Gastrocnemius medialis (tissue), 4 donors: ENCODE data around the gene CYYR1. TPM values are rescaled to one million over a fixed set of nuclear protein-coding genes. Genes with fewer than 3 reads are reported as not detected.

Experiments used
- ATAC-seq, 2 donors: fragments of 150-250 bp; one replicate each; pipeline ENCODE4 v1.9.1; 2016
- DNase-seq, 2 donors: peaks; one replicate each; pipeline ENCODE4 v3.0.0-alpha.2; 2019
- H3K27ac ChIP-seq, 4 donors: fragments of 200-600 bp; sonication (generic); 1 replicate in 1 of 4; 2 replicates in 3 of 4; pipeline ENCODE4 v1.5.1; 2016 to 2018; ENCODE audit warnings: mild to moderate bottlenecking in 2 of 4, moderate library complexity in 1 of 4
- H3K27me3 ChIP-seq, 3 donors: fragments of 200-600 bp; sonication (generic) in 2 of 3; 1 replicate in 1 of 3; 2 replicates in 2 of 3; pipeline versions ENCODE4 v1.5.1 to v1.6.0; 2016 to 2019; ENCODE audit warnings: mild to moderate bottlenecking in 1 of 3, moderate library complexity in 1 of 3
- H3K36me3 ChIP-seq, 2 donors: fragments of 200-600 bp; sonication (generic) in 1 of 2; one replicate each; pipeline ENCODE4 v1.5.1; 2017 to 2018
- H3K4me1 ChIP-seq, 2 donors: fragments of 200-600 bp; sonication (generic) in 1 of 2; one replicate each; pipeline ENCODE4 v1.5.1; 2016 to 2017; ENCODE audit warnings: mild to moderate bottlenecking in 2 of 2
- H3K4me3 ChIP-seq, 4 donors: fragments of 200-600 bp; sonication (generic) in 3 of 4; 1 replicate in 1 of 4; 2 replicates in 3 of 4; pipeline ENCODE4 v1.5.1; 2016 to 2019; ENCODE audit warnings: mild to moderate bottlenecking in 2 of 4
- H3K9me3 ChIP-seq, 3 donors: fragments of 200-600 bp; sonication (generic) in 2 of 3; 1 replicate in 1 of 3; 2 replicates in 2 of 3; pipeline ENCODE4 v1.5.1; 2016 to 2019
- CTCF ChIP-seq, 5 experiments: fragments of 450-650 bp in 3 of 5; fragments of 200-600 bp in 2 of 5; sonication (generic) in 2 of 5; IDR thresholded peaks in 4 of 5; conservative IDR thresholded peaks in 1 of 5; 1 replicate in 4 of 5; 2 replicates in 1 of 5; pipeline ENCODE4 v1.5.1; 2016 to 2019; ENCODE audit warnings: antibody characterized with exemption in 5 of 5, mild to moderate bottlenecking in 3 of 5, moderate library complexity in 3 of 5
- POLR2A ChIP-seq, 2 donors: fragments of 450-650 bp; IDR thresholded peaks; one replicate each; pipeline ENCODE4 v1.6.1; 2017; ENCODE audit warnings: antibody characterized with exemption in 2 of 2, mild to moderate bottlenecking in 2 of 2, moderate library complexity in 2 of 2
- in situ Hi-C, 4 donors: fragments of 200-750 bp; cut with MboI; loops; one replicate each; pipeline versions ENCODE4 v1.15.0 to v1.8.0; 2017; ENCODE audit warnings: low sequenced_read_pairs in 4 of 4
- intact Hi-C: fragments of 100-400 bp; cut with DNase I; formaldehyde crosslinking; loops from one replicate; pipeline ENCODE4 v1.15.1; 2023; ENCODE audit warnings: low total_unique reads
- total RNA-seq, 4 donors: library from RNA; depleted of rRNA; stranded (reverse); fragments of >200 nt; gene quantifications; one replicate each; pipeline versions ENCODE4 v1.1.0 to v1.2.3, GENCODE V29; 2016

CYYR1 gene
- total RNA-seq: 10 to 100 TPM; 11.7 to 15.5 (median 13.8) TPM

GRCh38 chr21:26572702-26573381 lies at the start of gene CYYR1:
CYYR1 (minus strand) TSS chr21:26573286; CDS start chr21:26572940, 346 bp downstream.
- in situ Hi-C loops (no loop called here), intact Hi-C loops (no loop called here)
- peaks cover 0 to 7% (median 0%) of the 10 kb centered on the region in 3 donors for H3K27me3 ChIP-seq
- no peaks in the 10 kb centered on the region for H3K36me3 ChIP-seq
- DNase-seq: no peak
- TF ChIP-seq POLR2A (IDR thresholded peaks at IDR 0.05): no peak
- TF ChIP-seq CTCF (IDR thresholded peaks at IDR 0.05 in 4 of 5, conservative IDR thresholded peaks at IDR 0.05 in 1 of 5): no peak
- no peak for ATAC-seq
- peak within 1 kb of the TSS; percentile 41 to 56 (median 54) for H3K4me3 ChIP-seq
- H3K9me3 ChIP-seq: peaks cover 0 to 13% (median 0%) of the 10 kb centered on the region in 3 donors
- H3K4me1 ChIP-seq: no peaks in the 10 kb centered on the region
- peak within 1 kb of the TSS; percentile 62 to 70 (median 64) for H3K27ac ChIP-seq

GRCh38 chr21:26617176-26617575 lies 44.1 kb upstream of the CYYR1 start:
- H3K9me3 ChIP-seq: no peaks in the 10 kb centered on the region
- H3K27me3 ChIP-seq: no peaks in the 10 kb centered on the region
- ATAC-seq (no peak), DNase-seq (no peak)
- no peaks in the 10 kb centered on the region for H3K36me3 ChIP-seq
- no peak overlapping the region for H3K27ac ChIP-seq
- no peaks in the 10 kb centered on the region for H3K4me1 ChIP-seq
- intact Hi-C loops: no loop called here
- no peak overlapping the region for H3K4me3 ChIP-seq
- in situ Hi-C loops: no loop called here
- TF ChIP-seq CTCF (IDR thresholded peaks at IDR 0.05 in 4 of 5, conservative IDR thresholded peaks at IDR 0.05 in 1 of 5) (no peak), POLR2A (IDR thresholded peaks at IDR 0.05) (no peak)

- Histone ChIP-seq H3K4me3 (no peak overlapping the region), H3K27me3 (no peaks in the 10 kb centered on the region), H3K9me3 (no peaks in the 10 kb centered on the region), H3K4me1 (no peaks in the 10 kb centered on the region), H3K36me3 (no peaks in the 10 kb centered on the region), H3K27ac (no peak overlapping the region)
- in situ Hi-C loops: no loop called here
- TF ChIP-seq POLR2A (IDR thresholded peaks at IDR 0.05) (no peak), CTCF (IDR thresholded peaks at IDR 0.05 in 4 of 5, conservative IDR thresholded peaks at IDR 0.05 in 1 of 5) (no peak)
- intact Hi-C loops: no loop called here
- ATAC-seq (no peak), DNase-seq (no peak)
Measured at GRCh38 chr21:26614251-26614650, 41.2 kb upstream of the CYYR1 start.

GRCh38 chr21:26599261-26599660 lies 26.2 kb upstream of the CYYR1 start:
- Histone ChIP-seq H3K27me3 (no peaks in the 10 kb centered on the region), H3K4me3 (no peak overlapping the region), H3K27ac (no peak overlapping the region), H3K9me3 (no peaks in the 10 kb centered on the region), H3K4me1 (no peaks in the 10 kb centered on the region), H3K36me3 (no peaks in the 10 kb centered on the region)
- no peak for ATAC-seq
- TF ChIP-seq POLR2A (IDR thresholded peaks at IDR 0.05) (no peak), CTCF (IDR thresholded peaks at IDR 0.05 in 4 of 5, conservative IDR thresholded peaks at IDR 0.05 in 1 of 5) (no peak)
- DNase-seq: no peak
- in situ Hi-C loops (no loop called here), intact Hi-C loops (no loop called here)

GRCh38 chr21:26597981-26598380 lies 24.9 kb upstream of the CYYR1 start:
- Histone ChIP-seq H3K4me1 (no peaks in the 10 kb centered on the region), H3K9me3 (no peaks in the 10 kb centered on the region), H3K4me3 (no peak overlapping the region), H3K27ac (no peak overlapping the region), H3K27me3 (no peaks in the 10 kb centered on the region), H3K36me3 (no peaks in the 10 kb centered on the region)
- in situ Hi-C loops (no loop called here), intact Hi-C loops (no loop called here)
- no peak for ATAC-seq
- TF ChIP-seq CTCF (IDR thresholded peaks at IDR 0.05 in 4 of 5, conservative IDR thresholded peaks at IDR 0.05 in 1 of 5): no peak
- no peak for TF ChIP-seq POLR2A (IDR thresholded peaks at IDR 0.05)
- no peak for DNase-seq
